SIG-M5 treated with dmso at 0.1 percent for 504 hours (cell line): ENCODE results near the gene PTGFR.

ENCODE experiments used
- DNase-seq: peaks from one replicate; lab custom pipeline; 2025; ENCODE audit not compliant: unreplicated experiment; lab: John Stamatoyannopoulos, UW

The PTGFR gene

DNA sequence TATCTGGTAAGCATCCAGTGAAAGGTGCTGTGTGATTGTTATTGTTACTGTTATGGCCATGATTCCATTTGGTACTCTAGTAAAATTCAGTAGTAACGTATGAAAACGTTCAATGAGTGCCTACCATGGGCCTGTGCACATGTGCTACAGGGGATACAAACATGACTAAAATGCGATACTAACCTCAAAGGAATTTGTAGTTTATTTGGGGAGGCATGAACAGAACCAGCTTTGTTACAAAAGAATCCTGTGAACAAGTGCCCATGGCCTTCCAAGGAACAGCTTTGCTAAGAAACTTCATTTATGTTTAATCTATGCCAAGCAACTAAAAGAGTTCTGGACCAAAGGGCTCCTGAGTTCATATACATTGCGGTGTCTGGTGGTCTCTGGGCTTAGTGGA is 28.7 kb downstream of the PTGFR start:
- DNase-seq, result no peak

DNA sequence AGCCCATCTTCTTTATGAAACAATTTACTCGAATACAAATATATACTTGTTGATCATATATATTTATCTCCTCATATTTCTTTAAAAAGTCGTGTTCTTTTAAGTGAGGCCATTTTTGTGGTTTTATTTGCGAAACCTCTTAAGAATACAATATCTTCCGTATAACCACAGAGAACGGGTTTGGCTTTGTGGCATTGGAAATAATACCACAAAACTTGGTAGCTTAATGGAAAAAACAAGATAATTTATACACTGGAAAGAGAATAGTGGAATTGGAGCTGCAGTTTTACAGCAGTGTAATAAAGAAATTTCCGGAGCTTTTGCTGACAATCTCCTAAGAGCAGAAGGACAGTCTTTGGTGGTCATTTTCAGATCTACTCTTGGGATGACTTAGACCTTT is 29.4 kb downstream of the PTGFR start:
- DNase-seq, result no peak

DNA sequence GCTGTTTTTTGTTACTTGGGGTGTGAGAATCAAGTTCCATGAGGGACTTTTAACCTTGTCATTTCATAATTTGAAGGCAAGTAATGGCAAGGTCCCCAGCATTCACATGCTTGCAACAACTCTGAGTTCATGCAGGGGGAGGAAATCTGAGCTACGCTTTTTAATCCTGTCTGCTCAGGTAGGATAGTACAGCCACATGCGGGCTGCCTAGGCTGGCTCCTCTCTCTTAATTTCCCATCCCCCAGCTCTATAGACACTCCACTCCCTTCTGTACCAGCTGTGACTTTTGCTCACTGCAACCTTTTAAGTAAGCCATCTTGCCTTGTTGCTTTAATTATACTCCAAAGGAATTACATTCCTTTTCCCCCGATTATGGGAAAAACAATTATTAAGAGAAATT is 30.1 kb downstream of the PTGFR start:
- no peak for DNase-seq

DNA sequence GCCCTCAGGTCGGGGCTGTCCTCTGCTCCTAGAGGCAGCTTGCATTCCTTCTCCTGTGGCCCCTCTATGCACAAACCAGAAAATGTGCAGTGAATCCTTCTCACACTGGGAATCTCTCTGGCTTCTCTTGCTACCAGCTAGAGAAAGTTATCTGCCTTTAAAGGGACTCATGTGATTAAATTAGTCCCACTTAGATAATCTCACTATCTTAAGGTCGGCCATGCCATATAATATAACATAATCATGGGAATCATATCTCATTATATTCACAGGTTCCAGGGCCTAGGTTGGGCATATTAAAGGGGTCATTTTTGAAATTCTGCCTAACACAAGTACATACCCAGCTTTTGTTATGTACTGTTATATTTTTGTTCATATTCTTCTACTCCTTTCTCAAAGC is 31.4 kb downstream of the PTGFR start:
- no peak for DNase-seq

DNA sequence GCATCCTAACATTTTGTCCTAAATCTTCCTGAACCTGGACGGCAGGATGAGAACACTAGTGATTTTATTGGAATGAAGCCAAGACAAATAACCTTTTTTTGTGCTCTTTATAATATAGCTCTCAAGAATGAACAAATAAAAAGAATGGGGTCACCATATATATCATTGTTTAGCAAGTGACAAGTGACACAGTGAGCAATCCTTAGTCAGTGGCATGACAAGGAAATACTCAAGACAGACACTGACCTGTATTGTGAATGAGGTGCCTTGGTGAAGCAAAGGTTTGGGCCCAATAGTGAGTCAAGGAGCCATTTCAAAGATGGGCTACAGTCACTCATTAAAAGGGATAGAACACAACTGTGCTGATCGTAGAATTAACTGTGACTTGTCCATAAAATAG is 35.7 kb downstream of the PTGFR start:
- no peak for DNase-seq

DNA sequence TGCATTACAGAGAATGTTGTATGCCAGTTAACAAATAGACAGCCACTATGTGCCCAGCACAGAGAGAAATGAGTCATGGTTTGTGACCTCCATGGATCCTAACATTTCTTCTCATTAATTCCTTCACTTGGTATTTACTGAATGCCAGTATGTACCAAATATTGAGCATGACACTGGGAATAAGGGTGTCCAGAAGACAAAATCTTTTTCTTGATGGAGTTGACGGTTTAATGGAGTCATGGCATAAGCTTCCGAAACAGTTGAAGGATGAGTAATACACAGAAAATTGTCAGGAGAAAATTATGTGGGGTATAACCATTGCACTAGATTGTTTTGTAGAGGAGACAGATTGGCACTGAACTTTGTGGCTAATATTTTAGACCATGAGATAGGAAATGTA is 36.9 kb downstream of the PTGFR start:
- DNase-seq, result no peak

DNA sequence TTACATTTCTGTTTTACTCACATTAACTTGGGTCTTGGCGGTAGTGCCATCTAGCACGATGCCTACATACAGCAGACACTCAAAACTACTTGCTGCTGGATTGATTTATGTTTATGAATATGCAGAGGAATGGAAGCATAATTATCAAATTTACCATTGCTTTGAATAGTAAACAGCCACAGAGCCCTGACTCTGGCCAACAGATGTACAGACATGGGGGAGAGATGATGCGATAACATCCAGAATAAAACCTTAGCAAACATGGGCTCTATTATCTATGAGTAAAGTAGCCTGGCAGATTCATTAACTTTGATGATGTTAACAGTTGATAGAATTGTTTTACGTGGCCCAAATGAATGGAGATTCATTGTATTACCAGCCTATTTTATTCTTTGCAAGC is 42.8 kb downstream of the PTGFR start:
- no peak for DNase-seq

DNA sequence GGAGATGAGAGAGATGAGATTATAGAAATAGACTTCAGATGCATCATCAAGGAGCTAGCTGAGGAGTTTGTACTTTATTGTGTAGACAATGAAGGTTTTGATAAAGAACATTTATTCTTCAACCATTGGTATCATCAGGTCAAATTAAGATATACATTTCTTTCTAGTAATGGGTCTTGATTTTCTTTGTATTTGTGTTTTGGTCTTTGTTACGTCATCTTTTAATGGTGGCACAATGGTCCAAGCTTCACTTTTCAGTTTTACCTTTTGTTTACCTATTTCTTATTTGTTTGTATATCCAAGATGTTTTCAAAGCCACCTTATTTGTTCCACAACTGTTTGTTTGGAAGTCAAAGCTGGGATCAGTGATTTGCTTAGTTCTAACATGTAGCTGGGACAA is 44.5 kb downstream of the PTGFR start:
- DNase-seq, result no peak

DNA sequence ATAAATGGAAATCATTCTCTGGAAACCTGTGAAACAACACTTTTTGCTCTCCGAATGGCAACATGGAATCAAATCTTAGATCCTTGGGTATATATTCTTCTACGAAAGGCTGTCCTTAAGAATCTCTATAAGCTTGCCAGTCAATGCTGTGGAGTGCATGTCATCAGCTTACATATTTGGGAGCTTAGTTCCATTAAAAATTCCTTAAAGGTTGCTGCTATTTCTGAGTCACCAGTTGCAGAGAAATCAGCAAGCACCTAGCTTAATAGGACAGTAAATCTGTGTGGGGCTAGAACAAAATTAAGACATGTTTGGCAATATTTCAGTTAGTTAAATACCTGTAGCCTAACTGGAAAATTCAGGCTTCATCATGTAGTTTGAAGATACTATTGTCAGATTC is 45.7 kb downstream of the PTGFR start:
- no peak for DNase-seq

DNA sequence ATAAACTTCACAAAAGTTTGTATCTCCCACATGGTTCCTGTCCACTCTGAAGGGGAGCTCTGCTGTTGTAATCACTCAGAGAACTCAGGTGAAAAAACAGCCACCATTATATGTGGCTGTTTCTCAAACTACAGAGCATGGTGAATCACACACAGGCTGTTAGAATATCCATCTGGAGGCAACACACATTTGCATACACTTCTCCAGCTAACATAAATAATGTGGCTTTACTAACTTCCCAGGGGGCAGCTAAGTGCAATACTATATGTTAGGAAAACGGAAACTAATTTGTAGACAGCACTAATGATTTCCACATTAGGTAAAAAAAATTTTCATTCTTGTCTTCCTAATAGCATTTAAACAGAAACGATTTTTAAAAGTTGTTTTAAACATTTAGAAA is 49.3 kb downstream of the PTGFR start:
- no peak for DNase-seq

DNA sequence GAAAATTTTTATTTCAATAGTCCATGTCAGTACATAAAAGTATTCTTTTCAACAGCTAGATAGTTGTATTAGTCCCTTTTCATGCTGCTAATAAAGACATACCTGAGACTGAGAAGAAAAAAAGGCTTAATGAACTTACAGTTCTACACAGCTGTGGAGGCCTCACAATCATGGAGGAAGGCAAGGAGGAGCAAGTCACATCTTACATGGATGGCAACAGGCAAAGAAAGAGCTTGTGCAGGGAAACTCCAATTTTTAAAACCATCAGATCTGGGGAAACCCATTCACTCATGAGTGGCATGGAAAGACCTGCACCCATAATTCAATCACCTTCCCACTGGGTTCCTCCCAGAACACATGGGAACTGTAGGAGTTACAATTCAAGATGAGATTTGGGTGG is 50.7 kb downstream of the PTGFR start:
- no peak for DNase-seq

DNA sequence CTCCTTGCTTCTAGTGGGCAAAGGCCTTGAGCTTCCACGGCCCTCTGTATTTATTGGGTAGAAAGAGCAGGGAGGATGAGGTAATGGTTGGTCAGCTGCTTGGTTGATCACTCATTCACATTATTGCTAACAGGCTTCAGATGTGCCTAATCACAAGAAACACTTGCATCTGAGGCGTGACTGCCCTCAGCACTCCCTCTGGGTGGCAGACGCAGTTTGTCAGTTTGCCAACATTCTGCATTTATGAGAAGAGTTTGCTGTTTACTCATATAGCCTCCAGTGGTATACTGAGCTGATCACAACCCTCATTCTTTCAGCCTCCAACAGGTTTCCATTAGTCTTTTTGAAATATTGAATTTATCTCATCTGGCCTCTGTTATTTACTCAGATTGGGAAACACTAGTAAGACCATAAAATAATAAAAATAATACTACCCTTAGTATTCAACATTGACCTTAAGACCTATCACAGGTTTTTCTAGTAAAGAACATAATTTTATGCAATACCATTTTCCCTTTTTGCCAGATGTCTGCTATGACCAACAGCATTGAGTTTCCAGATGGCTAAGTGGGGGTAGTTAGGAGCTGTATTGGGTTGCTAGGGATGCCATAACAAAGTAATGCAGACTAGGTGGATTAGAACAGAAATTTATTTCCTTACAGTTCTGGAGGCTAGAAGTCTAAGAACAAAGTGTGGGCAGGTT is 53.3 kb downstream of the PTGFR start:
- DNase-seq, result no peak

DNA sequence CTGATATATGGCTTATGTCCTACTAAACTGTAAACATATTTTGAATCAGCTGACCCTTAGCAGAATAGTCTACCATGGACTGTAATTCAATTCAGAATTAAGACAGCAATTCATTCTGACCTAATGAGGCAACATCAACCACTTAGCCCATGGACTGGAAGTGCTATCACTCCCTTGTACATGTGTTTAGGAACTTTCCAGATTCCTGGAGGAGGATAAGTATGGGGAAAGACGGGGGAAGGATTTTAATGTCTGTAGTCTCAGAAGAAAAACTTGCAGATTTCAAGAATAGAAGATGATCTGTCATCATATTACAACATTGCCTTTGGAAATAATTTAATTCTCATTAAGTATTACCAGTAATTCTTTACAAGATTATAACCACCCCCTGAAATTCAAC is 56.3 kb downstream of the PTGFR start:
- no peak for DNase-seq

DNA sequence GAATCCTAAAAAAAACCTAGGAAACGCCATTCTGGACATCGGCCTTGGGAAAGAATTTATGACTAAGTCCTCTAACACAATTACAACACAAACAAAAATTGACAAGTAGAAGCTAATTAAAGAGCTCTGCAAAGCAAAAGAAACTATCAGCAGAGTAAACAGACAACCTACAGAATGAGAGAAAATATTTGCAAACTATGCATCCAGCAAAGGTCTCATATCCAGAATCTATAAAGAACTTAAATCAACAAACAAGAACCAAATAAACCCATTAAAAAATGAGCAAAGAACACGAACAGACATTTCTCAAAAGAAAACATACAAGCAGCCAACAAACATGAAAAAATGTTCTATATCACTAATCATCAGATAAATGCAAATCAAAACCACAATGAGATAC is 58.6 kb downstream of the PTGFR start:
- no peak for DNase-seq

DNA sequence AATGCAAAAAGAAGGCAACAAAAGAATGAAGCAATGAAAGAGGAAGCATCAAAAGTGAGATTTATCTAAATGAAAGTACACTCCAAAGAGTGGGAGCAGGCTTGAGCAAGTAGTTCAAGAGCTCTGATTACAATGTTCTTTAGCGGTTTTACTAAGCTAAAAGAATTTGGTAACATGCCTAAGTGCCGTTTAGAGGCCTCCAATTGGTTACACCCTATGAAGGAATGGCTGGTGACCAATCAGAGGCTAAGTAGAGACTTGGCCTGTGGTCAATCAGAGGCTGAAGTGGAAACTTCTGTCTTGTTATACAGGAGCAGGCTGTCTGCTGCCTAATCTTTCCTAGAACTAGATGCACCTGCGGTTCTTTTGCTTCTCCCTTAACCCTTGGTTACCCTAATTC is 59.1 kb downstream of the PTGFR start:
- DNase-seq, result no peak

DNA sequence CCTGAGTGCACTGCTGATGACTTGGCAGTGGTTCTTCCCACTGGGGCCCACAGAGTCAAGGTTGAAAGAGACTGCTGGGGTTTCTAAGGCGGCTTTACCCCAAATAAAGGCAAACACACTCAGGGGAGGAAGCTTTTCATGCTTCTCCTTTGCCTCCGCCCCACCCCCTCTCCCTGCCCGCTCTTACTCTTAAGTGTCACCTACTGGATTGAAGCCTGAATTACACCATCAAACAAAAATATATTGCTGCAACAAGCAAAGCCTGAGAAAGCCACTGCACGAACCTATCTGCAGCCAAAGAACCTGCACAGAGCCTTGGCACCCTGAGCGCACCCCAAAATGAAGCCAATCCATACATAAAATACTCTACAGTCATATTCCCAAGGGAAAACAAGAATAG is 63.1 kb downstream of the PTGFR start:
- DNase-seq, result peak; percentile 0

DNA sequence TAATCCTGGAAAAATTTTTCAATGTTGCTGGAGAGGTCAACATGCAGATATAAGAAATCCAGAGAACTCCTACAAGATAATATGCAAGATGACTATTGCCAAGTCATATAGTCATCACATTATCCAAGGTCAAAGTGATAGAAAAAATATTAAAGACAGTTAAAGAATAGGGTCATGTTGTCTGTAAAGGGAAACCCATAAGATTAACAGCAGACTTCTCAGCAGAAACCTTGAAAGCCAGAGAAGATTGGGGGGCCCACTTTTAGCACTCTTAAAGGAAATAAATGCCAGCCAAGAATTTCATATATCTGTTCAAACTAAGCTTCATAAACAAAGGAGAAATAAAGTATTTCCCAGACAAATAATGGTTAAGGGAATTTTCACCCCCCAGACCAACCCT is 64.1 kb downstream of the PTGFR start:
- no peak for DNase-seq

DNA sequence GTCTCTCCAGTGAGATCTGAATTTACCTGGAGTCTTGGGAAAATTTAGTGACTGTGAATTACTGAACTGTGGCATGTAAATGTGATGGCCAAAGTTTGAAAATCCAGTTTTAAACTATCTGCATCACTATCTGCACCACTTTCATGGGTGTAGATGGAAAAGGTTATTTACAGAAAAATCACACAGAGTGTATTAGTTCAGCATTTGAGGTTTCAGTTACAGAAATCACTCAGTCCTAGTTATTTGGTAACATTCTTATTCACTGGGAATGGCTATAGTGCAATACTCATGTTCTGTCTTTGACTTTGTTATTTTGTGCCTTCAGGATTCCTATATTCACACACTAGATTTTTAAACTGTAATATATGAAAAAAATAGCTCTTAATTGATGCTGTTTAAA is 68.9 kb downstream of the PTGFR start:
- DNase-seq, result no peak

DNA sequence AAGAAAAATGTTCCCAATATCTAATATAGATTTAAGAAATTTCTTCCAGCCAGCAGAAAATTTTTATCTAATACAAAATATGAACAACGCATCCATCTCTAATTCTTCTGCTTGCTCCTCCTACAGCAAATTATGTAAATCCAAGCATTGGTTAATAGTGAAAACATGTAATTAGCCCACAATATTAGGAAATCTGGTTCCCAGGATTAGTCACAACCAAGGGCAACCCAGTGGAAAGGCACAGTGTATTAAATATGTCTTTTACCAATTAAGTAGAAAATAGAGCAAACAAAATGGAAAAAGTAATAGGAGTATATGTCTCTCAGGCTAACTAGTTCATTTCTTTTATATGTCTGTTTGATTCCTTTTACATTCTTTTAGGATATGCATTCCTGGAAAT is 70.0 kb downstream of the PTGFR start:
- no peak for DNase-seq

DNA sequence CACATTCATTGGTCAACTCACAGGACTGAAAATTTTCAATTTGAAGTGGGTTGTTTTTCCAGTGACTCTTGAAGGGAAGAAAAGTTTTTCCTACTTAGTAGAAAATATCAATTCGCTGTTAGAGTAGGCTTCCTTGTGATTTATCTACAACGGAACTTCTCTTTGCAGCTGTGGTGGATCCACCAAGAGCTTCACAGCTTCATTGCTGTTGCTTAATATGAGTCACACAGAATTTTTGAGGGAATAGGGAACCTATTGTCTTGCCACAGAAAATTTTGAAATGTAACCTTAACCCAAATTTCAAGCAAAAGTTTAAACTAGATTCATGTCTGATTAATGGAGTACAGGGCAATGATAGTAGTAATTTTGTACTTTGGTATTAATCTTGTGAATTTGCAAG is 71.1 kb downstream of the PTGFR start:
- no peak for DNase-seq

DNA sequence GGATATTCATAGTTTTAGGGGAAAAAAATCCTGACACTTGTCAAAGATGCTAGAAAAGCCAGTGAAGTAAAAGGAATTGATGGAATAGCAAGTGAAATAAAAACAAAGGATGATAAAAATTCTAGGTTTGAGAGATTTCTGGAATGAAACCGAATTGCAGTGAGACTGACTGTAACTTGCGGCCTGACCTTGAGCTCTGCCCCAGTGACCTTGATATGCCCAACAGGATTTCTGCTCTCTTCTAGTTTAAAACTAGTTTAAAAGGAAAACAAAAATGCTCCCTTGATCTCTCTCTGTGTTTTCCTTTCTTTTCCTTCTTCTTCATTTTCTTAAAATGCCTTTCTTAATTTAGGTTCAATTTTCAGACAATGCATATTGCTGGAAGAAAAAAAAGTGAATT is 74.6 kb downstream of the PTGFR start:
- no peak for DNase-seq

DNA sequence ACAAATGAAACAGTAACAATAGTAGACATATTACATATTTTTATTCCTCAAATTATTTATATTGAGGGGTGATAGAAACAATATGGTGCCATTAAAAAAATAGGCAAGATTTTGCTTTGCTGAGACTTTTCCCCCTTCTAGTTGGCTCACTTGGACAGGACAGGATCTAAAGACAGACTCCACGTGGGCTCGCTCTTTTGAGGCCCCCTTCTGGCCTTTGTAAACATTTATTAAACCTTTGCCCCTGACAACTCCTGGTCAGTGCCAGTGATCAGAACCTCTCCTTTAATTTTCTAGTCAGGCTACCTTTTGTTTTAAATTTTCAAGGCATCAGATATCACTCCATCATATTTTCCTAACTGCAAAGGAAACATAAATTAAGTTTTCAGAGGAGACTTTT is 79.8 kb downstream of the PTGFR start:
- no peak for DNase-seq

DNA sequence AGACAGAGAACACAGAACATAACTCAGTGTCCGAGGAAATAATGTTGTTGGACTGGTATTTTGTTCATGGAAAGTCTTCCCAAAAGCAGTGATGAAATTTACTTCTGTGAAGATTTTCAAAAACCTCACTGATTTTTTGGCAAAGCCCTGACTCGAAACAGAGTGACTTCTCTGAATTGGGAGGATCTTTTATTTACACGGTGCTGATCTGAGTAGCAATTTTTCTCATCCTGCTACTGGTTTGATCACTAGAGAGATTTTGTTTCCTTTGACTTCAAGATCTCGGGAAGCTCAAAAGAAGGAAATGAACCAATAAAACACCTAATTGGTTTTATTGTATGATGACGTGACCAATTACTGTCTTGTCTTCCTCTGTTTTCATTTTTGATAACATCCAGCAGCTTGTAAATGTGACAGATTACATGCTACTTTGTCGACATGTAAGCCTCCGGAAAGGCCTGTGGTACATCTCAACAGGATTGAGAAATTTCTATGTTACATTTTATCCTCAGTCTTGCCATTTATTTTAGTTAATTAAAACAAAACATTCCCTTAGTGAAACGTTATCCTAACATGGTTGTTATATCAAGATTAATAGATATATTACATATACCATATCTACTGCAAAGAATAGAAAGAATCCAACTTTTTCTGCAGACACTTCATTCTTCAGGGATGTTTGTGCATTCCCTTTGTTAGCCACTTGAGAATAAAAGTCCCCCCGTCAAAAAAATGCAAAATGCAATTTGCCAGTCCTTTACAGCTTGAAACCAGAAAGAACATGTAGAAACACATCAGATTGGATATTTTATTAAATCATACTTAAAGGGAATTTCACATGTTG is 86.7 kb downstream of the PTGFR start:
- no peak for DNase-seq
